Suprapubic skin (tissue), 4 donors: ENCODE data around the gene CHID1. TPM values are rescaled to one million over a fixed set of nuclear protein-coding genes. Genes with fewer than 3 reads are reported as not detected.
A peak's percentile ranks its signal among the peaks of the same experiment; 100 is the strongest.

ENCODE experiments used
- DNase-seq, 2 donors: peaks; one replicate each; pipeline ENCODE4 v3.0.0-alpha.2; 2019; ENCODE audit warnings: low spot score in 2 of 2
- H3K27ac ChIP-seq: fragments of 200-600 bp; sonication (generic); one replicate; pipeline ENCODE4 v1.5.1; 2019
- H3K27me3 ChIP-seq: fragments of 200-600 bp; sonication (generic); one replicate; pipeline ENCODE4 v1.5.1; 2019
- H3K36me3 ChIP-seq: fragments of 200-600 bp; sonication (generic); one replicate; pipeline ENCODE4 v1.5.1; 2019
- H3K4me1 ChIP-seq: fragments of 200-600 bp; sonication (generic); one replicate; pipeline ENCODE4 v1.5.1; 2019
- H3K4me3 ChIP-seq: fragments of 200-600 bp; sonication (generic); one replicate; pipeline ENCODE4 v1.5.1; 2019; ENCODE audit warnings: mild to moderate bottlenecking
- H3K9me3 ChIP-seq: fragments of 200-600 bp; sonication (generic); one replicate; pipeline ENCODE4 v1.5.1; 2019
- CTCF ChIP-seq, 2 donors: fragments of 200-600 bp in 1 of 2; fragments of 450-650 bp in 1 of 2; sonication (generic) in 1 of 2; IDR thresholded peaks; one replicate each; pipeline ENCODE4 v1.5.1; 2016 to 2019; ENCODE audit warnings: antibody characterized with exemption in 2 of 2, mild to moderate bottlenecking in 1 of 2, moderate library complexity in 1 of 2
- EP300 ChIP-seq: sonication (generic); formaldehyde crosslinking; IDR thresholded peaks from one replicate; pipeline ENCODE4 v1.6.1; 2017; ENCODE audit warnings: antibody characterized with exemption
- POLR2A ChIP-seq, 2 donors: fragments of 450-650 bp; IDR thresholded peaks; one replicate each; pipeline ENCODE4 v1.6.1; 2017; ENCODE audit warnings: antibody characterized with exemption in 2 of 2, mild to moderate bottlenecking in 2 of 2, moderate library complexity in 2 of 2
- POLR2AphosphoS5 ChIP-seq, 3 donors: sonication (generic); formaldehyde crosslinking; IDR thresholded peaks; one replicate each; pipeline ENCODE4 v1.6.1; 2017; ENCODE audit warnings: antibody characterized with exemption in 3 of 3
- WGBS: methylation state at CpG from one replicate; pipeline ENCODE4 v1.1.5; 2018; 5-methylcytosine and 5-hydroxymethylcytosine counted together
- total RNA-seq, 4 donors: library from RNA; depleted of rRNA; stranded (reverse); fragments of >200 nt; gene quantifications; one replicate each; pipeline ENCODE4 v1.1.0, GENCODE V29; 2016

The CHID1 gene
- 100 to 1,000 TPM in 1 of 4 donors, 10 to 100 TPM in 3; 46.5 to 111 (median 66.2) TPM for total RNA-seq

GRCh38 chr11:910589-911030 lies at the start of gene CHID1:
Gene CHID1, minus strand, starts transcription at chr11:910810. Its CDS starts 5,994 bp downstream, at chr11:904816.
- H3K4me1 ChIP-seq = peaks cover 34% of the 10 kb centered on the region
- WGBS = 0% methylated on average over 34 of the region's 59 CpGs
- TF ChIP-seq CTCF (IDR thresholded peaks at IDR 0.05) (no peak), POLR2A (IDR thresholded peaks at IDR 0.05) (peak in 1 of 2 donors; percentile 12)

GRCh38 chr11:959608-960007 lies 49.0 kb upstream of the CHID1 start:
- TF ChIP-seq CTCF (IDR thresholded peaks at IDR 0.05) (no peak), EP300 (no peak), POLR2A (IDR thresholded peaks at IDR 0.05) (no peak), POLR2AphosphoS5 (IDR thresholded peaks at IDR 0.05) (no peak)
- peaks cover 45% of the 10 kb centered on the region for H3K36me3 ChIP-seq
- H3K27me3 ChIP-seq = no peaks in the 10 kb centered on the region
- no peak for DNase-seq
- no peak overlapping the region for H3K4me3 ChIP-seq
- H3K9me3 ChIP-seq = no peaks in the 10 kb centered on the region
- WGBS = 86% methylated on average over 10 of the region's 10 CpGs
- H3K4me1 ChIP-seq = peaks cover 42% of the 10 kb centered on the region
- no peak overlapping the region for H3K27ac ChIP-seq

More at GRCh38 chr11:910589-911030, at the start of gene CHID1:
- no peaks in the 10 kb centered on the region for H3K27me3 ChIP-seq
- peak; percentile 87 to 89 for DNase-seq
- H3K9me3 ChIP-seq = no peaks in the 10 kb centered on the region
- peak within 1 kb of the TSS; percentile 68 for H3K4me3 ChIP-seq
- H3K36me3 ChIP-seq = peaks cover 4% of the 10 kb centered on the region
- H3K27ac ChIP-seq = peak within 1 kb of the TSS; percentile 94

GRCh38 chr11:959027-959426 lies 48.4 kb upstream of the CHID1 start:
- no peak for TF ChIP-seq EP300
- no peak for TF ChIP-seq POLR2A (IDR thresholded peaks at IDR 0.05)
- no peak for TF ChIP-seq POLR2AphosphoS5 (IDR thresholded peaks at IDR 0.05)
- TF ChIP-seq CTCF (IDR thresholded peaks at IDR 0.05) = no peak
- H3K27me3 ChIP-seq = no peaks in the 10 kb centered on the region
- peaks cover 48% of the 10 kb centered on the region for H3K4me1 ChIP-seq
- WGBS = 48% methylated on average over 14 of the region's 14 CpGs
- no peaks in the 10 kb centered on the region for H3K9me3 ChIP-seq
- H3K27ac ChIP-seq = no peak overlapping the region
- no peak for DNase-seq
- H3K36me3 ChIP-seq = peaks cover 43% of the 10 kb centered on the region
- H3K4me3 ChIP-seq = no peak overlapping the region

- no peak overlapping the region for H3K27ac ChIP-seq
- DNase-seq = no peak
- peaks cover 34% of the 10 kb centered on the region for H3K36me3 ChIP-seq
- H3K4me3 ChIP-seq = no peak overlapping the region
- H3K9me3 ChIP-seq = no peaks in the 10 kb centered on the region
- peaks cover 56% of the 10 kb centered on the region for H3K4me1 ChIP-seq
- 90% methylated on average over 7 of the region's 7 CpGs for WGBS
- H3K27me3 ChIP-seq = no peaks in the 10 kb centered on the region
- TF ChIP-seq EP300 (no peak), POLR2A (IDR thresholded peaks at IDR 0.05) (no peak), POLR2AphosphoS5 (IDR thresholded peaks at IDR 0.05) (no peak), CTCF (IDR thresholded peaks at IDR 0.05) (no peak)
These were observed 47.5 kb upstream of the CHID1 start for GRCh38 chr11:958101-958500.

- WGBS = 61% methylated on average over 11 of the region's 11 CpGs
- no peak for DNase-seq
These were observed 46.8 kb upstream of the CHID1 start for GRCh38 chr11:957212-957920.

More at GRCh38 chr11:957212-957920, 46.8 kb upstream of the CHID1 start:
- peaks cover 56% of the 10 kb centered on the region for H3K4me1 ChIP-seq
- TF ChIP-seq CTCF (IDR thresholded peaks at IDR 0.05) = no peak
- TF ChIP-seq POLR2A (IDR thresholded peaks at IDR 0.05) = no peak
- TF ChIP-seq POLR2AphosphoS5 (IDR thresholded peaks at IDR 0.05) = no peak
- no peak for TF ChIP-seq EP300
- no peaks in the 10 kb centered on the region for H3K9me3 ChIP-seq
- no peaks in the 10 kb centered on the region for H3K27me3 ChIP-seq
- no peak overlapping the region for H3K4me3 ChIP-seq
- no peak overlapping the region for H3K27ac ChIP-seq
- H3K36me3 ChIP-seq = peaks cover 28% of the 10 kb centered on the region
